T-helper 1 cell treated with Interleukin-12 subunit alpha and Interleukin-12 subunit beta and Interleukin-4 antibody, amounts not matched to agents 30 μg/mL and 1 μg/mL, for 36 hours (primary cell): Measurements from ENCODE around the gene OXER1.
"Not testable (repeated sequence)": the region's sequence is repeated elsewhere in the genome, so short reads cannot be mapped to it uniquely, and the experiment has no call there.

Experiments used
- H3K27ac Mint-ChIP-seq: one replicate; pipeline ENCODE4 v1.8.0; 2021; ENCODE audit warnings: mild to moderate bottlenecking, mixed read lengths
- H3K27me3 Mint-ChIP-seq: one replicate; pipeline ENCODE4 v1.8.0; 2021; ENCODE audit warnings: low read depth, mixed read lengths
- H3K36me3 Mint-ChIP-seq: one replicate; pipeline ENCODE4 v1.8.0; 2021; ENCODE audit warnings: low read depth, mixed read lengths
- H3K4me1 Mint-ChIP-seq: one replicate; pipeline ENCODE4 v1.8.0; 2021; ENCODE audit warnings: low read depth, mixed read lengths
- H3K4me3 Mint-ChIP-seq: one replicate; pipeline ENCODE4 v1.8.0; 2021; ENCODE audit warnings: mild to moderate bottlenecking, moderate library complexity, mixed read lengths
- H3K9me3 Mint-ChIP-seq: one replicate; pipeline ENCODE4 v1.8.0; 2021; ENCODE audit warnings: mixed read lengths

Gene OXER1

GRCh38 chr2:42754776-42755140, 9.2 kb downstream of the OXER1 start:
- Mint-ChIP-seq H3K4me3 (no peak overlapping the region), H3K27me3 (no peaks in the 10 kb centered on the region), H3K4me1 (no peaks in the 10 kb centered on the region), H3K36me3 (no peaks in the 10 kb centered on the region), H3K9me3 (no peaks in the 10 kb centered on the region), H3K27ac (no peak overlapping the region)

- H3K9me3 Mint-ChIP-seq = no peaks in the 10 kb centered on the region
- H3K36me3 Mint-ChIP-seq = no peaks in the 10 kb centered on the region
- H3K27me3 Mint-ChIP-seq = no peaks in the 10 kb centered on the region
- no peak overlapping the region for H3K27ac Mint-ChIP-seq
- H3K4me3 Mint-ChIP-seq = no peak overlapping the region
- no peaks in the 10 kb centered on the region for H3K4me1 Mint-ChIP-seq
Observed at GRCh38 chr2:42754021-42754775, 9.7 kb downstream of the OXER1 start.

- no peak overlapping the region for H3K4me3 Mint-ChIP-seq
- H3K4me1 Mint-ChIP-seq = no peaks in the 10 kb centered on the region
- peaks cover 1% of the 10 kb centered on the region for H3K36me3 Mint-ChIP-seq
- no peaks in the 10 kb centered on the region for H3K9me3 Mint-ChIP-seq
- H3K27me3 Mint-ChIP-seq = no peaks in the 10 kb centered on the region
- no peak overlapping the region for H3K27ac Mint-ChIP-seq
Observed at GRCh38 chr2:42752816-42753813, 10.8 kb downstream of the OXER1 start.

- H3K36me3 Mint-ChIP-seq = peaks cover 2% of the 10 kb centered on the region
- no peaks in the 10 kb centered on the region for H3K9me3 Mint-ChIP-seq
- no peak overlapping the region for H3K27ac Mint-ChIP-seq
- H3K4me3 Mint-ChIP-seq = no peak overlapping the region
- no peaks in the 10 kb centered on the region for H3K4me1 Mint-ChIP-seq
- no peaks in the 10 kb centered on the region for H3K27me3 Mint-ChIP-seq
Observed at GRCh38 chr2:42752314-42752713, 11.6 kb downstream of the OXER1 start.

GRCh38 chr2:42748840-42749239, 15.1 kb downstream of the OXER1 start:
- H3K27me3 Mint-ChIP-seq = no peaks in the 10 kb centered on the region
- no peaks in the 10 kb centered on the region for H3K4me1 Mint-ChIP-seq
- H3K27ac Mint-ChIP-seq = no peak overlapping the region

GRCh38 chr2:42747422-42747821, 16.5 kb downstream of the OXER1 start:
- peaks cover 10% of the 10 kb centered on the region for H3K36me3 Mint-ChIP-seq
- peaks cover 5% of the 10 kb centered on the region for H3K9me3 Mint-ChIP-seq
- no peak overlapping the region for H3K27ac Mint-ChIP-seq
- H3K27me3 Mint-ChIP-seq = no peaks in the 10 kb centered on the region
- H3K4me1 Mint-ChIP-seq = no peaks in the 10 kb centered on the region
- no peak overlapping the region for H3K4me3 Mint-ChIP-seq

More at GRCh38 chr2:42748840-42749239, 15.1 kb downstream of the OXER1 start:
- Mint-ChIP-seq H3K9me3 (no peaks in the 10 kb centered on the region), H3K4me3 (no peak overlapping the region), H3K36me3 (peaks cover 4% of the 10 kb centered on the region)

- Mint-ChIP-seq H3K36me3 (peaks cover 16% of the 10 kb centered on the region), H3K27ac (no peak overlapping the region), H3K4me1 (peaks cover 1% of the 10 kb centered on the region), H3K27me3 (no peaks in the 10 kb centered on the region), H3K4me3 (no peak overlapping the region), H3K9me3 (peaks cover 5% of the 10 kb centered on the region)
Observed at GRCh38 chr2:42744545-42745082, 19.3 kb downstream of the OXER1 start.

GRCh38 chr2:42743659-42743990, 20.3 kb downstream of the OXER1 start:
- no peak overlapping the region for H3K4me3 Mint-ChIP-seq
- peaks cover 18% of the 10 kb centered on the region for H3K36me3 Mint-ChIP-seq
- peaks cover 5% of the 10 kb centered on the region for H3K9me3 Mint-ChIP-seq
- H3K4me1 Mint-ChIP-seq = peaks cover 1% of the 10 kb centered on the region
- no peaks in the 10 kb centered on the region for H3K27me3 Mint-ChIP-seq
- H3K27ac Mint-ChIP-seq = no peak overlapping the region

- H3K4me3 Mint-ChIP-seq = no peak overlapping the region
- H3K9me3 Mint-ChIP-seq = peaks cover 5% of the 10 kb centered on the region
- H3K27me3 Mint-ChIP-seq = no peaks in the 10 kb centered on the region
- peaks cover 1% of the 10 kb centered on the region for H3K4me1 Mint-ChIP-seq
- H3K36me3 Mint-ChIP-seq = peaks cover 18% of the 10 kb centered on the region
- H3K27ac Mint-ChIP-seq = no peak overlapping the region
Observed at GRCh38 chr2:42742740-42743658, 20.9 kb downstream of the OXER1 start.

GRCh38 chr2:42741140-42741539, 22.8 kb downstream of the OXER1 start:
- Mint-ChIP-seq H3K27ac (no peak overlapping the region), H3K36me3 (peaks cover 28% of the 10 kb centered on the region), H3K27me3 (no peaks in the 10 kb centered on the region), H3K4me3 (no peak overlapping the region), H3K9me3 (peaks cover 13% of the 10 kb centered on the region), H3K4me1 (peaks cover 1% of the 10 kb centered on the region)

GRCh38 chr2:42736598-42737322, 27.2 kb downstream of the OXER1 start:
- Mint-ChIP-seq H3K27ac (no peak overlapping the region), H3K27me3 (no peaks in the 10 kb centered on the region), H3K36me3 (peaks cover 51% of the 10 kb centered on the region), H3K4me1 (peaks cover 1% of the 10 kb centered on the region), H3K9me3 (peaks cover 31% of the 10 kb centered on the region), H3K4me3 (no peak overlapping the region)

GRCh38 chr2:42733852-42734251, 30.1 kb downstream of the OXER1 start:
- no peak overlapping the region for H3K27ac Mint-ChIP-seq
- H3K9me3 Mint-ChIP-seq = peaks cover 46% of the 10 kb centered on the region
- H3K27me3 Mint-ChIP-seq = no peaks in the 10 kb centered on the region
- no peaks in the 10 kb centered on the region for H3K4me1 Mint-ChIP-seq
- no peak overlapping the region for H3K4me3 Mint-ChIP-seq
- H3K36me3 Mint-ChIP-seq = peaks cover 53% of the 10 kb centered on the region

- peaks cover 43% of the 10 kb centered on the region for H3K36me3 Mint-ChIP-seq
- peaks cover 39% of the 10 kb centered on the region for H3K9me3 Mint-ChIP-seq
- not testable (repeated sequence) for H3K4me3 Mint-ChIP-seq, H3K4me1 Mint-ChIP-seq, H3K27me3 Mint-ChIP-seq, H3K27ac Mint-ChIP-seq
Observed at GRCh38 chr2:42731316-42731715, 32.6 kb downstream of the OXER1 start.
